CD4-positive, alpha-beta memory T cell (primary cell): ENCODE data around the gene MAN1C1. TPM values are rescaled to one million over a fixed set of nuclear protein-coding genes. Genes with fewer than 3 reads are reported as not detected.

Experiments
- CTCF ChIA-PET: fragments of 350-600 bp; sonication (Branson Sonifier 250); formaldehyde crosslinking; loops from one replicate; lab custom pipeline; 2021; ENCODE audit warnings: inconsistent platforms; ENCODE audit not compliant: partially characterized antibody; lab: Charles Lee
- POLR2A ChIA-PET: fragments of 350-600 bp; sonication (Branson Sonifier 250); formaldehyde crosslinking; loops from one replicate; lab custom pipeline; 2021; ENCODE audit not compliant: partially characterized antibody; lab: Charles Lee
- DNase-seq, 5 donors: peaks; one replicate each; pipeline versions ENCODE4 v3.0.0 to v3.0.0-alpha.2; 2020 to 2022; ENCODE audit warnings: mixed read lengths in 1 of 5
- H3K27ac ChIP-seq: one replicate; pipeline ENCODE4 v1.7.0; 2013; ENCODE audit warnings: low read depth, low read length
- H3K27me3 ChIP-seq: 2 replicates; pipeline ENCODE4 v1.7.0; 2013; ENCODE audit warnings: mild to moderate bottlenecking, low read length, moderate library complexity; ENCODE audit not compliant: insufficient read depth
- H3K36me3 ChIP-seq: 2 replicates; pipeline ENCODE4 v1.7.0; 2013; ENCODE audit warnings: mild to moderate bottlenecking, low read length, moderate library complexity; ENCODE audit not compliant: insufficient read depth
- H3K4me1 ChIP-seq: 2 replicates; pipeline ENCODE4 v1.7.0; 2013; ENCODE audit warnings: mild to moderate bottlenecking, low read length, moderate library complexity; ENCODE audit not compliant: insufficient read depth
- H3K4me3 ChIP-seq, 2 donors: one replicate each; pipeline ENCODE4 v1.7.0; 2013; ENCODE audit warnings: low read length in 2 of 2, mild to moderate bottlenecking in 1 of 2
- H3K9me3 ChIP-seq, 2 donors: one replicate each; pipeline ENCODE4 v1.7.0; 2013; ENCODE audit warnings: low read length in 2 of 2, control low read depth in 1 of 2; ENCODE audit not compliant: control insufficient read depth in 1 of 2
- H3K27ac Mint-ChIP-seq, 7 donors: one replicate each; pipeline ENCODE4 v1.8.0; 2020 to 2021; ENCODE audit warnings: mixed read lengths in 7 of 7, mild to moderate bottlenecking in 6 of 7, inconsistent platforms in 3 of 7, moderate library complexity in 3 of 7
- H3K27me3 Mint-ChIP-seq, 2 donors: one replicate each; pipeline ENCODE4 v1.8.0; 2020 to 2021; ENCODE audit warnings: mixed read lengths in 2 of 2
- H3K36me3 Mint-ChIP-seq, 2 donors: one replicate each; pipeline ENCODE4 v1.8.0; 2020 to 2021; ENCODE audit warnings: mixed read lengths in 2 of 2, inconsistent platforms in 1 of 2, mild to moderate bottlenecking in 1 of 2
- H3K4me1 Mint-ChIP-seq, 4 donors: one replicate each; pipeline ENCODE4 v1.8.0; 2020 to 2021; ENCODE audit warnings: mixed read lengths in 4 of 4, mild to moderate bottlenecking in 1 of 4
- H3K4me3 Mint-ChIP-seq, 8 donors: one replicate each; pipeline ENCODE4 v1.8.0; 2020 to 2021; ENCODE audit warnings: mixed read lengths in 8 of 8, mild to moderate bottlenecking in 7 of 8, moderate library complexity in 6 of 8, inconsistent platforms in 3 of 8
- H3K9me3 Mint-ChIP-seq, 8 donors: one replicate each; pipeline ENCODE4 v1.8.0; 2020 to 2021; ENCODE audit warnings: mixed read lengths in 8 of 8, mild to moderate bottlenecking in 5 of 8, inconsistent platforms in 3 of 8, moderate library complexity in 1 of 8
- intact Hi-C: fragments of 100-400 bp; cut with micrococcal nuclease; formaldehyde crosslinking; loops from one replicate; pipeline ENCODE4 v1.15.1; 2023
- polyA plus RNA-seq, 2 donors: library from polyadenylated mRNA; unstranded; fragments of 300-500 nt; fragmentation: Illumina TruSeq; gene quantifications; one replicate each; pipeline ENCODE4 v1.2.3, GENCODE V29; 2021
- total RNA-seq, 2 experiments: library from RNA; stranded (reverse); gene quantifications; one replicate each; pipeline ENCODE4 v1.2.3, GENCODE V29; 2021

Gene MAN1C1
- total and polyA plus RNA-seq, 4 experiments from 2014 or later, result 3.6 to 45.1 (median 26.5) TPM

GRCh38 chr1:25641329-25641725 lies 24.7 kb downstream of the MAN1C1 start:
- no peaks in the 10 kb centered on the region for H3K9me3 ChIP-seq
- H3K9me3 Mint-ChIP-seq, result peaks cover 0 to 16% (median 13%) of the 10 kb centered on the region in 8 donors
- no peak overlapping the region for H3K4me3 ChIP-seq
- peaks cover 62% of the 10 kb centered on the region for H3K4me1 ChIP-seq
- no peaks in the 10 kb centered on the region for H3K27me3 ChIP-seq
- peak overlapping the region; percentile 54 for H3K27ac ChIP-seq
- peak overlapping the region; percentile 87 to 99 (median 94) for H3K27ac Mint-ChIP-seq
- H3K36me3 ChIP-seq, result no peaks in the 10 kb centered on the region
- H3K4me3 Mint-ChIP-seq, result peak overlapping the region in 6 of 8 donors; percentile 42 to 92 (median 80)
- H3K27me3 Mint-ChIP-seq, result no peaks in the 10 kb centered on the region
- H3K4me1 Mint-ChIP-seq, result peaks cover 44 to 72% (median 57%) of the 10 kb centered on the region in 4 donors
- DNase-seq, result no peak
- ChIA-PET CTCF (interaction anchor here (1.5 to 4.5 kb wide), 7 partner anchors 9 to 169 kb away, joined by 3 to 63 read pairs (median 9); no protein-coding TSS in a partner anchor), POLR2A (interaction anchor here (1.4 to 7.9 kb wide), 9 partner anchors 10 to 179 kb away, joined by 4 to 151 read pairs (median 8); partner anchors contain the start of genes MAN1C1, MTFR1L and SELENON)
- H3K36me3 Mint-ChIP-seq, result peaks cover 25 to 41% of the 10 kb centered on the region in 2 donors
- intact Hi-C loops, result no loop called here

- peak overlapping the region; percentile 10 to 16 for H3K4me3 ChIP-seq
- H3K4me1 ChIP-seq, result peaks cover 62% of the 10 kb centered on the region
- Mint-ChIP-seq H3K4me1 (peaks cover 49 to 80% (median 63%) of the 10 kb centered on the region in 4 donors), H3K27me3 (no peaks in the 10 kb centered on the region), H3K4me3 (peak overlapping the region; percentile 71 to 92 (median 81)), H3K36me3 (peaks cover 24 to 43% of the 10 kb centered on the region in 2 donors), H3K9me3 (peaks cover 0 to 16% (median 12%) of the 10 kb centered on the region in 8 donors), H3K27ac (peak overlapping the region; percentile 87 to 99 (median 94))
- peak in 1 of 5 donors; percentile 76 for DNase-seq
- no peaks in the 10 kb centered on the region for H3K36me3 ChIP-seq
- no peaks in the 10 kb centered on the region for H3K9me3 ChIP-seq
- ChIA-PET CTCF (interaction anchor here (0.8 to 4.5 kb wide), 16 partner anchors 10 to 168 kb away, joined by 3 to 63 read pairs (median 5); no protein-coding TSS in a partner anchor), POLR2A (interaction anchor here (0.8 to 7.9 kb wide), 15 partner anchors 10 to 211 kb away, joined by 3 to 151 read pairs (median 5); partner anchors contain the start of genes MACO1, MAN1C1, MTFR1L and SELENON)
- intact Hi-C loops, result loop anchor here (1.0 to 2.0 kb wide), 2 partner anchors 23 to 35 kb away; no protein-coding TSS in a partner anchor
- H3K27ac ChIP-seq, result peak overlapping the region; percentile 54
- no peaks in the 10 kb centered on the region for H3K27me3 ChIP-seq
These were observed 25.5 kb downstream of the MAN1C1 start for GRCh38 chr1:25641931-25642573.

GRCh38 chr1:25642574-25643108 lies 26.1 kb downstream of the MAN1C1 start:
- Histone ChIP-seq H3K36me3 (no peaks in the 10 kb centered on the region), H3K27ac (peak overlapping the region; percentile 54), H3K4me1 (peaks cover 67% of the 10 kb centered on the region), H3K27me3 (no peaks in the 10 kb centered on the region), H3K9me3 (no peaks in the 10 kb centered on the region), H3K4me3 (peak overlapping the region in 1 of 2 donors; percentile 16)
- CTCF ChIA-PET, result interaction anchor here (0.8 to 4.5 kb wide), 16 partner anchors 10 to 167 kb away, joined by 3 to 63 read pairs (median 5); no protein-coding TSS in a partner anchor
- no peaks in the 10 kb centered on the region for H3K27me3 Mint-ChIP-seq
- intact Hi-C loops, result loop anchor here (1.0 to 2.0 kb wide), 2 partner anchors 23 to 34 kb away; no protein-coding TSS in a partner anchor
- H3K27ac Mint-ChIP-seq, result peak overlapping the region; percentile 87 to 99 (median 94)
- peak overlapping the region; percentile 71 to 92 (median 81) for H3K4me3 Mint-ChIP-seq
- peak; percentile 84 to 89 (median 86) for DNase-seq
- H3K36me3 Mint-ChIP-seq, result peaks cover 23 to 39% of the 10 kb centered on the region in 2 donors
- POLR2A ChIA-PET, result interaction anchor here (0.8 to 7.9 kb wide), 16 partner anchors 11 to 212 kb away, joined by 3 to 151 read pairs (median 4); partner anchors contain the start of genes MACO1, MAN1C1, MTFR1L and SELENON
- peaks cover 50 to 81% (median 64%) of the 10 kb centered on the region in 4 donors for H3K4me1 Mint-ChIP-seq
- peaks cover 0 to 16% (median 11%) of the 10 kb centered on the region in 8 donors for H3K9me3 Mint-ChIP-seq

- Mint-ChIP-seq H3K4me1 (peaks cover 48 to 81% (median 66%) of the 10 kb centered on the region in 4 donors), H3K36me3 (peaks cover 17 to 26% of the 10 kb centered on the region in 2 donors), H3K27me3 (no peaks in the 10 kb centered on the region), H3K9me3 (peaks cover 0 to 7% (median 5%) of the 10 kb centered on the region in 8 donors), H3K27ac (peak overlapping the region; percentile 35 to 93 (median 91)), H3K4me3 (peak overlapping the region in 7 of 8 donors; percentile 17 to 75 (median 58))
- H3K4me3 ChIP-seq, result no peak overlapping the region
- DNase-seq, result no peak
- intact Hi-C loops, result loop anchor here (2.0 kb wide), 1 partner anchor 33 kb away; no protein-coding TSS in a partner anchor
- H3K27me3 ChIP-seq, result no peaks in the 10 kb centered on the region
- ChIA-PET POLR2A (interaction anchor here (1.2 to 7.9 kb wide), 3 partner anchors 23 to 176 kb away, joined by 4 to 151 read pairs (median 33); partner anchors contain the start of genes MAN1C1 and MTFR1L), CTCF (interaction anchor here (1.3 kb wide), 1 partner anchor 35 kb away, joined by 4 read pairs; no protein-coding TSS in a partner anchor)
- peaks cover 75% of the 10 kb centered on the region for H3K4me1 ChIP-seq
- no peaks in the 10 kb centered on the region for H3K9me3 ChIP-seq
- H3K27ac ChIP-seq, result no peak overlapping the region
- no peaks in the 10 kb centered on the region for H3K36me3 ChIP-seq
These were observed 27.3 kb downstream of the MAN1C1 start for GRCh38 chr1:25643929-25644328.

- Histone ChIP-seq H3K36me3 (no peaks in the 10 kb centered on the region), H3K27me3 (no peaks in the 10 kb centered on the region), H3K27ac (no peak overlapping the region), H3K9me3 (no peaks in the 10 kb centered on the region), H3K4me3 (no peak overlapping the region), H3K4me1 (peaks cover 72% of the 10 kb centered on the region)
- CTCF ChIA-PET, result interaction anchor here (1.1 to 1.5 kb wide), 3 partner anchors 26 to 80 kb away, joined by 3 to 4 read pairs (median 4); no protein-coding TSS in a partner anchor
- Mint-ChIP-seq H3K4me1 (peaks cover 43 to 80% (median 64%) of the 10 kb centered on the region in 4 donors), H3K27me3 (no peaks in the 10 kb centered on the region), H3K27ac (peak overlapping the region in 3 of 7 donors; percentile 7 to 57 (median 46)), H3K9me3 (no peaks in the 10 kb centered on the region), H3K36me3 (peaks cover 12 to 20% of the 10 kb centered on the region in 2 donors), H3K4me3 (peak overlapping the region in 1 of 8 donors; percentile 31)
- intact Hi-C loops, result no loop called here
- POLR2A ChIA-PET, result interaction anchor here (1.1 to 7.9 kb wide), 2 partner anchors 24 to 80 kb away, joined by 4 to 151 read pairs; partner anchors contain the start of gene MAN1C1
- no peak for DNase-seq
These were observed 28.4 kb downstream of the MAN1C1 start for GRCh38 chr1:25644962-25645361.

GRCh38 chr1:25645637-25646400 lies 29.2 kb downstream of the MAN1C1 start:
- no peaks in the 10 kb centered on the region for H3K9me3 ChIP-seq
- no peak overlapping the region for H3K4me3 ChIP-seq
- intact Hi-C loops, result no loop called here
- no peaks in the 10 kb centered on the region for H3K27me3 ChIP-seq
- Mint-ChIP-seq H3K4me1 (peaks cover 39 to 80% (median 63%) of the 10 kb centered on the region in 4 donors), H3K27me3 (no peaks in the 10 kb centered on the region), H3K4me3 (no peak overlapping the region), H3K36me3 (peaks cover 19 to 20% of the 10 kb centered on the region in 2 donors), H3K9me3 (no peaks in the 10 kb centered on the region), H3K27ac (peak overlapping the region in 2 of 7 donors; percentile 17 to 42)
- CTCF ChIA-PET, result interaction anchor here (1.1 to 1.5 kb wide), 2 partner anchors 27 to 79 kb away, joined by 3 to 4 read pairs; no protein-coding TSS in a partner anchor
- POLR2A ChIA-PET, result interaction anchor here (0.7 to 7.9 kb wide), 3 partner anchors 25 to 462 kb away, joined by 3 to 151 read pairs (median 4); partner anchors contain the start of gene MAN1C1
- no peaks in the 10 kb centered on the region for H3K36me3 ChIP-seq
- no peak for DNase-seq
- H3K27ac ChIP-seq, result no peak overlapping the region
- peaks cover 64% of the 10 kb centered on the region for H3K4me1 ChIP-seq
